Activated naive CD4-positive, alpha-beta T cell treated with anti-CD3 and anti-CD28 coated beads for 36 hours (primary cell): ENCODE data around the gene PDZD11. TPM values are rescaled to one million over a fixed set of nuclear protein-coding genes. Genes with fewer than 3 reads are reported as not detected.
A peak's percentile ranks its signal among the peaks of the same experiment; 100 is the strongest.
"Not testable (repeated sequence)": the region's sequence is repeated elsewhere in the genome, so short reads cannot be mapped to it uniquely, and the experiment has no call there.

Source experiments
- CTCF ChIA-PET: fragments of 350-600 bp; sonication (Branson Sonifier 250); formaldehyde crosslinking; loops from one replicate; lab custom pipeline; 2021; ENCODE audit warnings: antibody characterized with exemption; lab: Charles Lee
- DNase-seq: peaks from one replicate; pipeline ENCODE4 v3.0.0-alpha.2; 2020
- H3K27ac Mint-ChIP-seq: one replicate; pipeline ENCODE4 v1.8.0; 2021; ENCODE audit warnings: mild to moderate bottlenecking, mixed read lengths
- H3K27me3 Mint-ChIP-seq: one replicate; pipeline ENCODE4 v1.8.0; 2021; ENCODE audit warnings: low read depth, mixed read lengths
- H3K36me3 Mint-ChIP-seq: one replicate; pipeline ENCODE4 v1.8.0; 2021; ENCODE audit warnings: low read depth, mixed read lengths
- H3K4me1 Mint-ChIP-seq: one replicate; pipeline ENCODE4 v1.8.0; 2021; ENCODE audit warnings: low read depth, mixed read lengths
- H3K4me3 Mint-ChIP-seq: one replicate; pipeline ENCODE4 v1.8.0; 2021; ENCODE audit warnings: mild to moderate bottlenecking, moderate library complexity, mixed read lengths
- H3K9me3 Mint-ChIP-seq: one replicate; pipeline ENCODE4 v1.8.0; 2021; ENCODE audit warnings: mixed read lengths
- intact Hi-C: fragments of 100-400 bp; cut with micrococcal nuclease; formaldehyde crosslinking; loops from one replicate; pipeline ENCODE4 v1.15.1; 2023
- total RNA-seq, 2 experiments: library from RNA; stranded (reverse); gene quantifications; one replicate each; pipeline ENCODE4 v1.2.3, GENCODE V29; 2021

Gene PDZD11
- total RNA-seq, 2 experiments from 2014 or later, result 24.5 to 25.9 TPM

DNA sequence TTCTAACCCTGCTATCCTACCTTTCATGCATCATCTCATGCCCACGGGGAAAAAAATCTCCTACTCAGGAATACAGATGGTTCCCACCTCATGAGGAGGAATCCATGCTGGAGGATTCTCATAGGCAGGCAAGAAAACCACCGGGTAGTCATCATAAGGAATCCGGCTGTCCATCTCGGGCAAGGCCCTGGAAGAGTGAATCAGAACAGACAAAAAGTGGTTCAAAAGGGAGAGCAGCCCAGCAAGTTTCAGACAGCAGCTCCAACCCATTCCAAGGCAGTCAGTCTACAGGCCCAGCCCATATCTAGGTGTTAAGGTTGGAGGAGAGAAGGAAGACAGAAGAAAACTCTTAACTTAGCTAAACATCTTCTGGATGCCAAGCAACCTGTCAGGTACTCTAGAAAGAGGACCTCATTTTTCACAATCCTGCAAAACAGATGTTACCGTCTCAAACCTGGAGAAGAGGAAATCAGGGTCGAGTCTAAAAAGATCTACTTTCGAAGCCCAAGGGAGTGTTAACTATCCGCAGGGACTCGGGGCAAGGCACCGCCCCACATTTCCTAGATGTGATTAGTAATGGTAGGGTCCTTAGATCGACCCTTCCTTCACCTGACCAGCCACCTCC is 447 bp downstream of the PDZD11 start:
- CTCF ChIA-PET, result interaction anchor here (1.0 to 1.2 kb wide), 2 partner anchors 123 to 376 kb away, joined by 3 to 4 read pairs; no protein-coding TSS in a partner anchor
- Mint-ChIP-seq H3K4me3 (peak overlapping the region; percentile 90), H3K27ac (peak overlapping the region; percentile 83), H3K9me3 (no peaks in the 10 kb centered on the region), H3K4me1 (peaks cover 5% of the 10 kb centered on the region), H3K36me3 (peaks cover 8% of the 10 kb centered on the region), H3K27me3 (no peaks in the 10 kb centered on the region)
- DNase-seq, result no peak
- intact Hi-C loops, result loop anchor here (1.0 kb wide), 1 partner anchor 156 kb away; the partner anchor contains the start of gene IGBP1

DNA sequence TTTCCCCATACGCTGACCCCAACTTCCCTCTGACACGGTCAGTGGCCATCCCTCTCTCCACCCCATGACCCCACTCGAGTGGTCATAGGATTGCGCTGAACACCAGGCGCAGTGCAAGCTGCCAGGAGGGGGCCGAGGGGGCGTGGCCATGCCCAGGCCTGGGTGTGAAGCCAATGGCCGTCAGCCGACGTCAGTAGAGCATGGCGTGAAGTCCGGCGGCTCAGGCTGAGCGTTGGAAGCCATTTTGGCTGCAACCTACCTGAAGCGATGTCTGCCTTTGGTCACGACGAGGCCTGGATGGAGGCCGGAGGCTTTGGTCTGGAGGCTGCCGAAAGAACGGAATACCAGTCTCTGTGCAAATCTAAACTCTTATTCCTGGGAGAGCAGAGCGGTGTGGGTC is 7.8 kb downstream of the PDZD11 start, which contains the start of gene RAB41:
TSS of gene RAB41 (plus strand) at position 222 of the 400 bp plus-strand sequence. CDS start at position 268, 46 bp downstream.
- H3K4me1 Mint-ChIP-seq, result no peaks in the 10 kb centered on the region
- intact Hi-C loops, result no loop called here
- no peak within 1 kb of the TSS for H3K4me3 Mint-ChIP-seq
- no peaks in the 10 kb centered on the region for H3K9me3 Mint-ChIP-seq
- no peaks in the 10 kb centered on the region for H3K27me3 Mint-ChIP-seq
- no peak for DNase-seq
- H3K36me3 Mint-ChIP-seq, result peaks cover 18% of the 10 kb centered on the region
- H3K27ac Mint-ChIP-seq, result no peak within 1 kb of the TSS
- CTCF ChIA-PET, result no interaction called here

GRCh38 chrX:70280573-70280972 is 9.2 kb downstream of the PDZD11 start:
- no peaks in the 10 kb centered on the region for H3K9me3 Mint-ChIP-seq
- H3K36me3 Mint-ChIP-seq, result peaks cover 11% of the 10 kb centered on the region
- CTCF ChIA-PET, result no interaction called here
- H3K27me3 Mint-ChIP-seq, result no peaks in the 10 kb centered on the region
- no peaks in the 10 kb centered on the region for H3K4me1 Mint-ChIP-seq
- H3K4me3 Mint-ChIP-seq, result no peak overlapping the region
- no peak overlapping the region for H3K27ac Mint-ChIP-seq
- intact Hi-C loops, result no loop called here
- no peak for DNase-seq

GRCh38 chrX:70279081-70279480 is 10.6 kb downstream of the PDZD11 start:
- intact Hi-C loops, result no loop called here

GRCh38 chrX:70274029-70274428 is 15.7 kb downstream of the PDZD11 start:
- intact Hi-C loops, H3K4me1 Mint-ChIP-seq, H3K9me3 Mint-ChIP-seq, CTCF ChIA-PET, H3K27ac Mint-ChIP-seq, H3K36me3 Mint-ChIP-seq, DNase-seq, H3K27me3 Mint-ChIP-seq, H3K4me3 Mint-ChIP-seq: not testable (repeated sequence)

More at GRCh38 chrX:70279081-70279480, 10.6 kb downstream of the PDZD11 start:
- Mint-ChIP-seq H3K9me3 (no peaks in the 10 kb centered on the region), H3K4me1 (no peaks in the 10 kb centered on the region), H3K27me3 (no peaks in the 10 kb centered on the region), H3K27ac (no peak overlapping the region), H3K4me3 (no peak overlapping the region), H3K36me3 (peaks cover 11% of the 10 kb centered on the region)
- CTCF ChIA-PET, result no interaction called here
- no peak for DNase-seq

- Mint-ChIP-seq H3K27me3 (no peaks in the 10 kb centered on the region), H3K27ac (no peak within 1 kb of the TSS), H3K4me1 (no peaks in the 10 kb centered on the region), H3K36me3 (no peaks in the 10 kb centered on the region), H3K9me3 (no peaks in the 10 kb centered on the region), H3K4me3 (no peak within 1 kb of the TSS)
- intact Hi-C loops, result no loop called here
- CTCF ChIA-PET, result interaction anchor here (0.5 to 0.6 kb wide), 2 partner anchors 71 to 146 kb away, joined by 3 read pairs; no protein-coding TSS in a partner anchor
- no peak for DNase-seq
These were observed 21.7 kb downstream of the PDZD11 start, which contains the start of gene ARR3 for GRCh38 chrX:70268034-70268433. Gene ARR3 (plus strand): TSS chrX:70268334. CDS start chrX:70269386, 1,052 bp downstream.

- no peaks in the 10 kb centered on the region for H3K27me3 Mint-ChIP-seq
- no peak overlapping the region for H3K27ac Mint-ChIP-seq
- no peaks in the 10 kb centered on the region for H3K9me3 Mint-ChIP-seq
- no peak overlapping the region for H3K4me3 Mint-ChIP-seq
- H3K36me3 Mint-ChIP-seq, result no peaks in the 10 kb centered on the region
- no peak for DNase-seq
- no peaks in the 10 kb centered on the region for H3K4me1 Mint-ChIP-seq
- CTCF ChIA-PET, result no interaction called here
- intact Hi-C loops, result no loop called here
These were observed 24.9 kb downstream of the PDZD11 start for GRCh38 chrX:70264784-70265183.

DNA sequence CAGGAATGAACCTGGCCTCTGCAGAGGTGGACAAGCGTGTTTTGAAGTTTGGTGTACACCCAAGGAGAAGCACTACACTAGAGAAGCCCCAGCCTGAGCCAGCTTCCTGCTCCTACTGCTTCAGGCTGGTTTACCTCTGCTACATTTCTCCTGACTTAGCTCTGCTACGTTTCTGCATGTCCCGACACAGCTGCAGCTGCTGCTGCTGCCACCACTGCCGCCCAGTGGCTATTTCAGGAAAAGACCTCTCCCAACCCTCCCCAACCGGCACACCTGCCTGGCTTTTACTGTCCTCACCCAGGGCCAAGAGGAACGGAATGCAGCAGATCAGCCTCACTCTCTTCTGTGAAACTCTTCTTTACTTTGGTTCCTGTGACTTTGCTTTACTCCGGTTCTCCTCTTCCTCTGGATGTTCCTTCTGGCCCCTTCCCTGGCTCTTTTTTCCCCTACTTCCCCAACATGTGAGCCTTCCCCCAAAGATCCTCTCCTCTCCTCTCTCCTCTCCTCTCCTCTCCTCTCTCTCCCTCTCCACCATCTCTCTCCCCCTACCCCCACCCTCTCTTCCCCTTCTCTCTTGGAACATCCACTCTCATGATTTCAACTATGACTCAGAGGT is 26.7 kb downstream of the PDZD11 start:
- H3K36me3 Mint-ChIP-seq, result no peaks in the 10 kb centered on the region
- H3K4me3 Mint-ChIP-seq, result no peak overlapping the region
- intact Hi-C loops, result loop anchor here (1.0 to 2.0 kb wide), 2 partner anchors 66 to 130 kb away; partner anchors contain the start of gene IGBP1
- DNase-seq, result peak; percentile 59
- CTCF ChIA-PET, result interaction anchor here (0.7 to 1.0 kb wide), 2 partner anchors 10 to 66 kb away, joined by 4 read pairs; no protein-coding TSS in a partner anchor
- H3K27ac Mint-ChIP-seq, result no peak overlapping the region
- H3K27me3 Mint-ChIP-seq, result no peaks in the 10 kb centered on the region
- no peaks in the 10 kb centered on the region for H3K9me3 Mint-ChIP-seq
- no peaks in the 10 kb centered on the region for H3K4me1 Mint-ChIP-seq

GRCh38 chrX:70260104-70260503 is 29.6 kb downstream of the PDZD11 start, which contains the start of gene P2RY4:
Gene P2RY4 (minus strand): TSS chrX:70260204. CDS start chrX:70259624, 580 bp downstream.
- intact Hi-C loops, result no loop called here
- H3K9me3 Mint-ChIP-seq, result no peaks in the 10 kb centered on the region
- DNase-seq, result no peak
- H3K36me3 Mint-ChIP-seq, result no peaks in the 10 kb centered on the region
- H3K27ac Mint-ChIP-seq, result no peak within 1 kb of the TSS
- H3K4me3 Mint-ChIP-seq, result no peak within 1 kb of the TSS
- CTCF ChIA-PET, result no interaction called here
- H3K27me3 Mint-ChIP-seq, result no peaks in the 10 kb centered on the region
- no peaks in the 10 kb centered on the region for H3K4me1 Mint-ChIP-seq

DNA sequence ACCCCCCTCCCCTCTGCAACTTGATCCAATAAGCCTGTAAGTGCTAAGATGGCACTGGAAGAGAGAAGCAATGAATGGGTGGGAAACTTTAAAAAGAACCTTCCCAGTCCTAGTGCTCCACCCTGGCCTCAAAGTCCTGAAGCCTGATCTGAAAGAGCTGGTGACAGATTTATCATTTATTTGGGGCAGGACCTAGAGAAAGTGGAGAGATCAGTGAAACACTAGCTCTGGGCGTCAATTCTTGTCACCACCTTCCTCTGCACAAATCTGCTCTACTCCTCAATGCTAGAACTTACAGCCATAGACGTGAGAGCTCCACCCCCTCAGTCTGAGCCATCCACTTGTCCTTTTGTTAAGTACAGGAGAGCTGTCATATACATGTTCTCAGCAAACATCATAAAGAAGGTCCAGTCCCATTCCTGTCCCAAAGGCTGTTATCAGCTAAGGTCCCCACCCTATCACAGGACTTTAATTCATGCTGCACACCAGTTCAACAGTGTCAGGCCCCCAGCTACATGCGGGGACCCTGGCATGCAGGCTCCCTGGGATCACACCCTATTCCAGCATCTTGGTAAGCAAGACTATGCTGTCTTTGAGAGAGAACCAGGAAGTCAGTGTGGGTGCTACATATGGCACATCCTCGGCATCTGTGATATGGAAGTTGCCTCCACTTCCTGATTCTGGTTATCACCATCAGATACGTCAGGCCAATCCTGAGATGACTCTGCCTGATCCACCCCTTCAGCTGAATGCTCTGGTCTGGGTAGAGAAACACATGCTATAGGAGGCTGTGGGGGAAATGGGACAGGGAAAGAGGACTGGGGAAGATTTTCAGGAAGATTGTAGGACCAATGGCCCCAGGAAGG is 32.1 kb downstream of the PDZD11 start:
- Mint-ChIP-seq H3K4me1 (peaks cover 19% of the 10 kb centered on the region), H3K27me3 (no peaks in the 10 kb centered on the region), H3K27ac (no peak overlapping the region), H3K9me3 (no peaks in the 10 kb centered on the region), H3K4me3 (no peak overlapping the region), H3K36me3 (no peaks in the 10 kb centered on the region)
- intact Hi-C loops, result no loop called here
- no peak for DNase-seq
- CTCF ChIA-PET, result no interaction called here

DNA sequence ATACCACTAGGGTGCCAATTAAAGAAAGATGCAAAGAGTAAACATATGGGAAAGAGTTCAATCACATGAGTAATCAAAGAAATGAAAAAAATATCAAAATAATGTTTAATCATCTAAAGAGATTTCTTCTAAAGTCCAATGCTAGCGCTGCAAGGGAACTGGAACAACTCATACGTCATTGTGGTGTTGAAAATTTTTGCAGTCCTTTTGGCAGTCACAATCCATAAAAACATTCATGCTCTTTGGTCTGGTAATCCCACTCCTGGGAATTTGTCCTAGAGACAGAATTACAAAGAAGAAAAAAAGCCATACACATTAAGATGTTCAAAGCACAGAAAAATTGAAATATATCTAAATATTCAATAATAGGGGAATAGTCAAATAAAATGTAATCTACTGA is 34.3 kb downstream of the PDZD11 start:
- Mint-ChIP-seq H3K9me3 (no peaks in the 10 kb centered on the region), H3K36me3 (no peaks in the 10 kb centered on the region), H3K4me3 (no peak overlapping the region), H3K27ac (no peak overlapping the region), H3K27me3 (no peaks in the 10 kb centered on the region), H3K4me1 (peaks cover 19% of the 10 kb centered on the region)
- DNase-seq, result no peak
- intact Hi-C loops, result no loop called here
- CTCF ChIA-PET, result no interaction called here

- H3K4me1 Mint-ChIP-seq, result peaks cover 19% of the 10 kb centered on the region
- H3K36me3 Mint-ChIP-seq, result no peaks in the 10 kb centered on the region
- no peaks in the 10 kb centered on the region for H3K27me3 Mint-ChIP-seq
- H3K9me3 Mint-ChIP-seq, result no peaks in the 10 kb centered on the region
- DNase-seq, result no peak
- CTCF ChIA-PET, result no interaction called here
- H3K27ac Mint-ChIP-seq, result no peak overlapping the region
- intact Hi-C loops, result no loop called here
- no peak overlapping the region for H3K4me3 Mint-ChIP-seq
These were observed 34.8 kb downstream of the PDZD11 start for GRCh38 chrX:70254909-70255308.
